Stimulated activated CD4-positive, alpha-beta T cell treated with anti-CD3 and anti-CD28 coated beads, Interleukin-4, amount 100 ng/mL, for 48 hours (primary cell): ENCODE data around the gene ZBTB16.
A peak's percentile ranks its signal among the peaks of the same experiment; 100 is the strongest.

Experiments used
- DNase-seq, 2 donors: peaks; one replicate each; pipeline ENCODE4 v3.0.0-alpha.2; 2020; ENCODE audit warnings: low read depth in 2 of 2

Gene ZBTB16

DNA sequence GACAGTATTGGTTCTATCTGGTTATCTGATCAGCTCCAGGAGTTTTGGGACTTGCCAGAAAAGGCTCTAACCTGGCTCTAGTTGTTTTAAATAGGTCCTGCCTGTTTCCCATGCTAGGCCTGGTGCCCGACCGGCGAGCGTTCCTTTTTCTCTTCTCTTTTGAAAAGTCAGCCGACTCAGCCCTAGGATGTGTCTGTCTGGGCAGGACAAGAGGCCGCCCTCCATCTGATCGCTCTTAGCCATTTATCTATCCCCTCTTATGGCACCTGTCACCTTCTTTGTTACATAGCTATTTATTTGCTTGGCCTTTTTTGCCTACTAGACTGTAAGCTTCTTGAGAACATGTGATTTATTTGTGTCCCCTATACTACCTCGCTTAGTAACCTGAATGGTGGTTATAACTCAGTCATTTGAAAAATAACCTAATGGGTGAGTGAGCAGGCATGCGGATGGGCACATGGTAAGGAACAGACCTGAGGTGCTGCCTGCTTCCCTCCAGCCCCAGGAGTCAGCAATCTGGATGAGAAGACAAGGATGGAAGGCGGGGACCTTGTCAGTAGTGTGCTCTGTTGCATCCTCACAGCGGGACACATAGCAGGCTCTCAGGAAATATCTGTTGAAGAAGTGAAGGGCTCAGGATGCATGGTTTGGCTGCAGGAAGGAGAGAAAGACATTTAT is 108.4 kb downstream of the ZBTB16 start:
- DNase-seq: no peak

DNA sequence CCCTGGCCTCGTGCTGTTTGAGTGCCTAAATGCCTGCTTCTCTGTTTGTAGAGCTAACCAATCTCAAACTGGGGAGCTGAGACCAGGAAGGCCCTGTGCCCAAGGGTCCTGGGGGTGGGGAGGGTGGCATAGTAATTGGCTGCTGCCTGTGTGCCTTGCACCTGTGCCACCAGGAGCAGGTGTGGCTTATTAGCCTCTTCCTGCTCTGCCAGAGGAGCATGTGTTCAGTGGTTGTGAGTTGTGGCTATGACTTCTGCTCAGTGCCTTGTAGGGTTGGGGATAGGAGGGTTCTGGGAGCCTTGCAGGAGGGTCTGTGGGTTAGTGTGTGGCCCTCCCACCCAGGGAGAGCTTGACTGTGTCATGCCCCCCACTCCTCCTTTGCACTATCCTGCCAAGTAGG is 109.2 kb downstream of the ZBTB16 start:
- no peak for DNase-seq

DNA sequence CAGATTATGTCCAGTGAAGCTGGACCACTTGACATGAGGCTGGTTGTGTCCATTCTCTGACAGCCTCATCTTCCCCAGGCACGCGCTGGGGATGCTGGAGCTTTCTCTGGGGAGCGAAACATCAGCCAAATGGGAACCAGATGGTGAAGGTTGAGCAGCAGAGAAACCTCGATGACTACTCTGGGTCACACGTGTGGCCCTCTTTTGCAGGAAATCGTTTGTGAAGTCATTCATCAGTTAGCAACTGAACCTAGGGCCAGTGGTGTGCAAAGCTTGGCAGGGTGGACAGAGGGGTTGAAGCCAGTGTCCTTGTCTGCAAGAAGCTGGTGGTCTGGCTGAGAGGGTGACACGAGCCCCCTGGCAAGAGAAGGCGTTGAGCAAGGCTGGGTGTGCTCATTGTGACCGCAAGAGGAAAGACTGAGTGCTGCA is 109.8 kb downstream of the ZBTB16 start:
- no peak for DNase-seq

DNA sequence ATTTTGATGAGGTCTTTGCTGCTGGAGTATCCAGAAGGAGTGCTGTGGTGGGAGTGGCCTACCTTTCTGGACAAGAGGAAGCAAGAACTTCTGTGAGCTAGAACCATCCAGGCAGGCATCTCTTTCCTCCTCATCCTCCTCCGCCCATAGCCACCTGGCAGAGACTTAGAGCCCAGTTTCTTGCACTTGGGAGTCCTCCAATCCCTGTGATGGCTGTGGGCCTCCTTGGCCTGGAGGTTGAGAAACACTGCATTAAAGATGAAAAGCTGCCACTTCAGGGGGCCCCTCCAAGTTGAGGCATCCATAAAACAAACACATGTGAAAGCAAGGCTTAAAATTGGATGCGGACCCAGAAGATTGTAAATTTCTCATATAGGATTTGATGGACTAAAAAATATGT is 110.3 kb downstream of the ZBTB16 start:
- no peak for DNase-seq

DNA sequence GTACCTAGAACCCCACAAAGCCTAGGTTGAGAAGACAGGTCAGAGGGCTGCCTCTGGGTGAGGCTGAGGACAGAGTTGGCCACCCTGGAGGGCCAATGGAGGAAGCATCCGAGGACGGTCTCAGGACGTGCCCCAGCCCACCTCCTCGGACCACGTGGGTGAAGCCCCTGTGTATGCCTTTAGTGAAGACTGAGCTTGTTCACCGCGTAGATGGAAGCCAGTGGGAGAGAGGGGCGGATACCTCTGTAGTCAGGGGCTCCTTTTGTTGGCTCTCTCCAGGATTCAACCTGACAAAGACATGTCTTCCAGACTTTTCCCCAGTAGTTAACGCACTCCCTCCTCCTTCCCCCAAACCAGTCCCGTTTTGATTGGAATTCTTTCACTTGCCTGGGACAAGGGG is 110.7 kb downstream of the ZBTB16 start:
- no peak for DNase-seq

DNA sequence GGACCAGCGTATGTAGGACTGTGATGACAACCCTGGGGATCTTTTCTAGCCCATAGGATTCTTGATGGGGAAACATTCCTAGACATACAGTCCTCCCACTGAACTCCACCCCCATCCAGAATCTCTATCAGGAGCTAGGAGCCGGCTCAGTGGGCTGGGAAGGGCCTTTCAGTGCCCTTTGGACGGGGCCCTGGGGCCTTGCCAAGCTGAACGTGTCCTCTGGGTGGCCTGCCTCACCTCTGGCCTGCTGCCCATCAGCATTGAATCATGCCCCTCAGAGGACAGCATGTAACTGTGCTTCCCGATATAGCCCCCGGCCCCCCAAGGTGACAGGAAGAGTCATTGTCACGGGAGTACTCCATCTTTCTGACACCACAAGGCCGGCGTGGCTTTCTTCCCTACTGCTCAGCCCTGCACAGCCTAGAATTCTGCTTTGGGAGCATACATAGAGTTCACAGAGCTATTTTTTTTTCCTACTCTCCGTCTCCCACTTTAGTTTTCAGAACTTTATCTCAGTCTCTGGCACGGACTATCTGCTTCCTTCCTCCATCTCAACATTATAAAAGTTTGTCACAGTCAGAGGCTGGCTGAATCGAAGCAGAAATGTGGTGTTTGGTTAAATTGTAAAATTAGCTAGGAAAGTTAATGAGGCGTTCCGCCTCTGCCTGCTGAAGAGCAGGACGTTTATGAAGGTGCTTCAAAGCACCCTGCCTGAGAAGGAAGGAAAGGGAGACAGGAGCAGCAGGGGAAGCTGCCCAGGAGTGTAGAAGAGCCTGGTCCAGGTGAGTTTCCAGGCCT is 111.9 kb downstream of the ZBTB16 start:
- DNase-seq: no peak

DNA sequence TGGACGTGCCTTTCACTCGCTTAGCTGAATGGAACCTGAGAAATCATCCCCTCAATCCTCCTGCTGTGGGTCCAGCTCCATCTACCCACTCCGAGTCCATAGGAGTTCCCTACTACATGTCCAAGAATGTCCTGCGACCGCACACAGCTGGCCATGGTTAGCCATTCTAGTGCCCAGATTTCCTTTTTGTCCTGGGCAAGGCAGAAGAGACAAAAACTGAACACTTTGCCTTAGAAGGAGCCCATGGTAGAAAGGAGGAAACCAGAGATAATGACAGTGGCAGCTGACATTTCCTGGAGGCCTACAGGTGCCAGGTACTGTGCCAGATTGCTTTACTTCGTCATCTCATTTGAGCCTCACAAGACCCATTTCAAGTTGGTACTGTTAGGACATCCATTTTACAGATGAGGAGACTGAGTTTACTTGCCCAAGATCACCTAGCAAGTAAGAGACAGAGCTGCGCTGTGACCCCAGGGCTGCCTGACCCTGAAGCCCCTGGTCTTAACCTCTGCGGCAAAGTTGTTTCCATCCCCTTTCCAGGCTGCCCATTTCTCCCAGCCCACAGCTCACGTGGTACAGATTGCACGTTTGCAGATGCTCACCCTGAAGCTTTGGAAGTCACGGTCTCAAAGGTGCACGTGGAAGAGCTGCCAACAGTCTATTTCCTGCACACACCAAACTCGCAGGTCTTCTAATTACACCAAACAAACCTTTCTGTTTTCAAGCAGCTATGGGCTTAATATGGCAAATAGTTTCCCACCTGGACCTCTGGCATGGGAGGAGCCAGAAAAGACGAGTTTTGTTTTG is 112.7 kb downstream of the ZBTB16 start:
- no peak for DNase-seq

DNA sequence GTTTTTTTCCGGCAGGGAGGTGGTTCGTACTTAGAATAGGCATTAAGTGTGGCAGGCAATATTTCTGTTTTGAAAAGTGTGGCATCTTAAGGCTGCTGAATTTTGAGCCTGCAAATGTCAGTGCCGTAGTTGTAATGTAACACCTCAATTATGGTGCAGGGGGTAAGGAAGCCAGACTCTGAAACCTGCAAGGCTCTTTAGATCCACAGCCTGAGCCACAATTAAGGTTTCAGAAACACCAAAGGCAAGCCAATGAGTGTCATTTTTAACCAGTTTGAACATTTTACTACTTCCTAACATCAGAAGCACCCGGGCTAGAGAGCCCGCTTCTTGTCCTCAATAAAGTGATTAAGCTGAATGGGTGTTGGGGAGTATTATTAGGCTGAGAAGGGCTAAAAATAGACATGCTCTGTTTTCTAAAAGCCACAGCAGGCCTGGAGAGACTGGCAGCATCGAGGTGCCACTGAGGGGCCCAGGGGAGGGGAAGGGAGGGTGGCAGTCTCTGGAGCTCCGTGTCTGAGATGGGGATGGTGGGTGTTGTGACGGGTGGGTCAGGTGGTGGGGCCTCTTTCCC is 113.4 kb downstream of the ZBTB16 start:
- no peak for DNase-seq

DNA sequence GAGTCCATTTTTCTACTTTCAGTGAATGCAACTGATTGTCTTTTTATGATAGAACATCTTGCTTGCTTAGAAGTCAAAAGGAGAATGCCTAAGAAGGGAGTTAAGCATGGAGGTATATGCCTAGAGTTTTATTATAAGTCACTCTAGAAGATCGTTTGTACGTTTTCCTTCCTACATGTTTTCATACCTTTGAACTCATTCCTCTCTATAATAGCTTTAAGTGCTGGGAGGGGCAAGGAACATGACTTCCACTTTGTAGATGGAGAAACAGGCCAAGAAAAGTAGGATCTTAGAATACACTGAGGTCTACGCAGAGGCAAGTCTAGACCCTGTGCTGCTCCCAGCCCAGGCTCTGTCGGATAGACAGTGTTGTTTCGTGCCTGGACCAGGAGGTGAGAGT is 114.3 kb downstream of the ZBTB16 start:
- DNase-seq: no peak

DNA sequence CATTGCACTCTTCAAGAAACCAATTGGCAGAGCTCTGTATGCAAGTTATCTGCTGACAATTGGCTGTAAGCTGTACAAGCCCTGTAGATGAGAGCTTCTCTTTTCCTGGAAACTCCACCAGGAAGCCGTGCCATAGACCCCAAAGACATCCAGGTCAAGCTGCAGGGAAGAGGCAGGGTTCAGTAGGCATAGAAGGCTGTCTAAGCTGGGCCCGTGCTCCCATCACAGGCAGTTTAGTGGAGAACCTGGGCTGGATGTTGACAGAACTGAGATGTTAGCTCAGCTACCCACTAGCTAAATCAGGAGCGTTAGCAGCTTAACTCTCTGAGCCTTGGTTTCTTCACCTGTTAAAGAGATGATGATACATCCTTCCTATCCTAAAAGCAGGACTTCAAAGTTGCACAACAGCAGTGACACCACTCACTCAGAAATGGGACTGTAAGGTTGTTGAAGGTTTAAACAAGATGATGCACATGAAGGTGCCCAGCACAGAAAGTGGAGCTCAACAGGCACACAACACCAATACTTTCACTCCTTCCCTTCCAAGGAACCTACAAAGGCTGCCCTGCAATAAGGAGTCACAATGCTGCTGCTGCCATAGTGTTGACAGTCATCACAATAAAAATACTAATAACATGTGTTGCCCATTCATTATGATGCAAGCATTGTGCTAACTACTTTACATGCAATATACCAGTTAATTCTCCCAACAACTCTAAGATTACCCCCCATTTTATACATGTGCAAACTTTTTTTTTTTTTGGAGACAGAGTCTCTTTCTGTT is 115.4 kb downstream of the ZBTB16 start:
- no peak for DNase-seq

DNA sequence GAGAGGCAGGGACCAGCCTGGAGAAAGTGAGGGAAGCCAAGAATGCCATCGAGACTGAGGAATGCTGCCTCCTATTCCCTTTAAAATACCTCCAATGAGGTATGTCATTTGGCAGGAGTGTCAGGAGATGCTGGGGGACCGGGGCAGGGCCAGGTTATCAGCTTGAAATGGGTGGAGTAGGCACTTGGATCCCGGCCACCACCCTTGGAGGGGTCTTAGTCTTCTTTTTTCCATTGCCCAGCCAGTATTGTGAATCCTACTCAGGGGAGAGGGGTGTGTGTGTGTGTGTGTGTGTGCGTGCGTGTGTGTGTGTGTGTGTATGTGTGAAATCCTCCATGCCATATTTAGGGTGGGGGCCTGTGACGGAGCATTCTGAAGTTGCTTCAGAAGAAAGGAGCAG is 116.2 kb downstream of the ZBTB16 start:
- no peak for DNase-seq

DNA sequence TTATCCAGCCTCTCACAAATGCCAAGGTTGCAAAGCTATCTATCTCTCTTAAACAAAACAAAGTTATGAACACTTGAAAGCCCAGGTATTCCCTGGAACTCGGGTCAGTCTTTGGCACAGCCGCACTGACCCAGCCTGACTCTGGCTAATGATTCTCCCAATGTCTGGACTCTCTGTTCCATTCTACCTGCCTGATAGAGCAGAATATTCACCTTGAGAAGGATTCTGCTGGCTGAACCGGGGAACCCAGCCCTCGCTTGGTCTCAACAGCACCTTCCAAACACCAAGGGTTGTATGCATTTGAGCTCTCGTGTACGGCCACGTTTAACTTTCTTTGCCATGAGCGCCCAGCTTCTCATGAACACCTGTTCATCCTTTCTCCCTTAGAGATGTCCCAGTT is 116.8 kb downstream of the ZBTB16 start:
- no peak for DNase-seq

DNA sequence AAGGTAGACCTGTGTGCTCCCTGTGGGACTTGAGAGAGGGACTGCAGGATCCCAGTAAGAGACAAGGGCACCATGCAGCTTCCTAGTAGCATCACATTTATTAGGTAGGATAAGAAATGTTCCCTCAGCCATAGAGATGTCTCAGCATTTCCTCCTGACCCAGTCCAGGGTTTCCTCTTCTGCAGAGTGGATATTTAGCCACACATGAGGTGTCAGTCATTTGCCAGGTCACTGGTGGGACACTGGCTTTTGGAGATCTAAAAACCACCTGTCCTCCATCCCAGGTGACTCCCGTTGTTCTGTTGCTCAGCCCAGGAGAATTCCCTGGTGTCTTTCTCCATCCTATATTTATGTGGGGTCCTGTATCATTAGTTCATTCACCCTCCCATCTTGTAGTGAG is 119.1 kb downstream of the ZBTB16 start:
- DNase-seq: no peak

DNA sequence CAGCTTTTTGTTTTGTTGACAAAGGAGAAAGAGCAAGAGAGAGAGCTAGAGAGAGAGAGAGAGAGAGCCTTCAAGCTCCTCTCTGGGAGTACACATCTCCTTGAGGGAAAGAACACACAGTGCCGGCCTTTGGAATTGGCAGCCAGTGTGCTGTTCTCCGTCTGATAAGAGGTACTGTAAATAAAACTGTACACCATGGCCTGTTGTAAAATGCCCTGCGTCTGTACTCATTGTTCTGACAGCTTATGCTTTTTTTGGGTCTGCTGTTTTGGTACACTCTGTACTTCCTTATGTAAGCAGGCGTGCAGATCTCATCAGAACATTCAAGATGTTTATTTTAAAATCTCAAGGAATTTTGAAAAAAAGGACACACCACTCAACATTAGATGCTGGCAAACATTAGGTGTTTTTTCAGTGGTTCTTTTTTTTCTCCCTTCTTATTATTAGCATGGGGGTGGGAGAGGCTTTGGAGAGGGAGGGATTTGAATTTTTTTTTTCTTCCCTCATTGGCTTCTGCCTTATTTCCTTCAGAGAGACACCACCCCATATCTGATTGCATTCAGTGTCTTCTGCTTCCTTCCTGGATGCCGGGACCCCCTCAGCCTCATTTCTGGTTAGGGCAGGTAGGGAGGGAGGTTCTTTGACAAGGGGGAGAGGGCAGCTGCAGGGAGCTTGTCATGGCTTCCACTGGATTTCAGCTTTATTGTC is 119.9 kb downstream of the ZBTB16 start:
- no peak for DNase-seq

DNA sequence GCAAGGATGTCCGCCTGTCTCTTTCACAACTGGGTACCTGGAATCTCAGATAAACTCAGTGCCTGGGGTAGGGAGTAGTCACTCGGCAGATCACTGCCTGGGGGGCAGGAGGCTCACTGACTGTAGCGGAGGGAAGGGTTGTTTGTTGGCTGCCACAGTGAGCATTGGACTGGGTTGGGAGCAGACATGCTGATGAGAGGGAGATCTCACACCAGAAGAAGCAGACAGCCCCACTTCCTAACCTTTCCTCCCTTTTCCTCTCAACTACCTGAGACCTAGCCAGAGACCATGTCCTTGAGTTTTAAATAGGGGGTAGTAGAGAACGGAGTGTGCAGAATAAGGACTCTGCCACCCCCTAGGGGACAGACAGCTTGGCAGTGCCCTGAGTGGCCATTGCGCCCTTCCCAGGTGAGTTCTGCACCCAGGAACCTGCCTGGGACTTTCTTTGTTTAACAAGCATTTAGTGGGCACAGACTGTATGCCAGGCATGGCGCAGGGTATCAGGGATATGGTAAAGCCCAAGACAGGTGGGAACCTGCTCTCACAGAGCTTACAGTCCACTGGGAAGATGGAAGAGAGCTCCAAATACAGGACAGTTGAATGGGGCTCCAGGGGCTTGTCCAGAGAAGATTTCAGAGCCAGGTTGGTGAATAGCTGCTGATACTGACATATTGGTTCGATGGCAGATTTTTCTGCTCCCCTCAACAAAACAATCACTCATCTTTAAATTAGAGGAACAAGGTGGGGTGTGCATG is 121.0 kb downstream of the ZBTB16 start:
- DNase-seq: no peak

DNA sequence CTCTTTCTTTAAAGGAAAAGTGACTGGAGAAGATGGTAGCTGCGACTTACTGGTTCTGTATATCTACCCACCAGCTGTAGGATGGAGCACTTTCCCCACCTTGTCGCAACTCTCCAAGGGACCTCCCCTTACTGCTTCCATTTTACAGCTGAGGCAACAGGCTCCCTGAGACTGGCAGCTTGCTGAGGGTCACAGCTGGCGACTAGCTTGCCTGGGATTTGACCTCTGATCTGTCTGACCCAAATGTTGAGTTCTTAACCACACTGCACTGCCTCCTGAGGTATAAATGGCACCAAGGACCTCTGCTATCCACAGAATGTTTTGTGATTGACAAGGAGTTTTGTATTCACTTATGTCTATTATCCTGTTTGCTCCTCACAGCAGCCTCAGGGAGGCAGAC is 121.7 kb downstream of the ZBTB16 start:
- no peak for DNase-seq

DNA sequence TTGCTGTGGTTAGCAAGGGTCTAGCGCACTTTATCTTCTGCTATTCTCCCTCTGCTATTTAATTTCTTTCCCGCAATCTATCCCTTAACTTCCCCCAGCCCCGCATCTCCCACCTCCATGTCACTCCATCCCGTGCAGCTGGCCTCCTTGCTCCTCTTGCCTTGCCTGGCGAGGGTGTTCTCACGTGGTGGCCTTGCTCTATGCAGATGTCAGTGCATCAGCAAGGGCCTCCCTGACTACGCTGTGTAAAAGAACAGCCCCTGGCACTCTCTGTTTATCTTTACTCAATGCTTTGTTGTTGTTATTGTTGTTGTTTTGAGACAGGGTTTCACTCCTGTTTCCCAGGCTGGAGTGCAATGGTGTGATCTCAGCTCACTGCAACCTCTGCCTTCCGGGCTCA is 122.2 kb downstream of the ZBTB16 start:
- no peak for DNase-seq

DNA sequence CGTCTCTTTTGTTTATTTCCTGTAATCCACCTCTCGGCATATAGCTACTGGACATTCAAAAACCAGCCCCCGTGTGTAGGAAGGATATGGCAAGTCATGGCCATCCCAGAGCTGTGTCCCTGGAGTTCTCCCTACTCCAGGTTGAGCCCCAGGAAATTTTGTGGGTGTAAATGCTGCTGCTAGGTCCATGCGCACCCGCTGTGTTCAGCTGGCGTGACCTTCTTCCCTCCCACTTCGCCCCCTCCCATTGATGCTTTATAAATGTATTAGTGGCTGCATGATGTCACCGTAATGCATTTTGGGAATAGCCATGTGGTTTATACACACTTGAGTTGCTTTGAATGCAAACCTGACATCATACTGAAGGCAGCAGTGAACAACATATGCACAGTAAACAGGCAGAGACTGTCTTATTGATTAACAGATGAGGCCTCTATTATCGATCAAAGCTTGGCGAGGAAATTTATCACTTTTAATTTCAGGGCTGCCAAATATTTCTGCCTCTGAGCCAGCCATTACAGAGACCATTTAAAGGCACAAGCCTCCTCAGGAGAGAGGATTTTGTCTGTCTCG is 123.0 kb downstream of the ZBTB16 start:
- DNase-seq: no peak

DNA sequence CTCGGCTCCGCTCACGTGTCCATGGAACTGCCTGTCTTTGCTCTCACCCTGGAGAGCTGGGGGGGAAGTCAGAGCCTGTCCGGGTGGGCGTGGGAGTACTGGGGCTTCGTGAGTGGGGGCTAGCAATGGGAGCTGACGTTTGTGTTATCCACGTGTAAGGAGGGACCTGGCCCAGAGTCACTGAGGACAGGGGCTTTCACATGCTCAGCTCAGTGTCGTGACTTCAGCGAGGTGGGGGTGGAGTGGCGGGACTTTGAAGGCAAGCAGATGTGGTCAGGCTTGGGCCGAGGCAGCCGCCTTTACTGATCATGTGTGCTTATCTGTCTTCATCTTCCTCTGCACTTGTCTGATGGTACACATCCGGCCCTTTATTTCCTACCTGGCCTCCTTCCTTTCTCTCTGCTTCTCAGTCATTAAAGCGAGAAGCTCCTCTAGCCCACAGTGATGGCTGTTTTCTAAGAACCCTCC is 123.6 kb downstream of the ZBTB16 start:
- DNase-seq: peak; percentile 32 to 37

DNA sequence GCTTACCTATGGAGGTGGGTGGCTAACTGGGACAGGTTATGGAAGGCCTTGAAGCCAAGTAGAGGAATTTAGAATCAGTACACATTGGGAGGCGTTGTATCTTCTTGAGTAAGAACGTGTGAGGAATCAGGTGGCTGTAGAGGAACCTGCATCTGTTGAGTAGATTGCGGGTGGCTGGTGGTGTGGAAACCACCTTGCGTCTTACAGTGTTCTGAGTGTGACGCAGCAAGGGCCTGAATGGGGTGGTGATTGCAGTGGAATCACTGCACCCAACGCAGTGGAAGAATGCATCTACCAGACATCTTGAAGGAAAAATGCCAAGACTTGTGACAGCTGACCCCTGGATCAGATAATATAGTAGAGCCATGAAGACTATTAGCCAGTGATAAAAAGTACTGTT is 125.9 kb downstream of the ZBTB16 start:
- DNase-seq: no peak
